HG03064 (cell line): Measurements from ENCODE around the gene METTL24.
"Not testable (repeated sequence)": the region's sequence is repeated elsewhere in the genome, so short reads cannot be mapped to it uniquely, and the experiment has no call there.

Experiments used
- ATAC-seq: cut with Tn5 transposase; IDR thresholded peaks from one replicate; pipeline ENCODE4 v1.9.1; 2021; ENCODE audit warnings: low read depth; ENCODE audit not compliant: unreplicated experiment

The METTL24 gene

DNA sequence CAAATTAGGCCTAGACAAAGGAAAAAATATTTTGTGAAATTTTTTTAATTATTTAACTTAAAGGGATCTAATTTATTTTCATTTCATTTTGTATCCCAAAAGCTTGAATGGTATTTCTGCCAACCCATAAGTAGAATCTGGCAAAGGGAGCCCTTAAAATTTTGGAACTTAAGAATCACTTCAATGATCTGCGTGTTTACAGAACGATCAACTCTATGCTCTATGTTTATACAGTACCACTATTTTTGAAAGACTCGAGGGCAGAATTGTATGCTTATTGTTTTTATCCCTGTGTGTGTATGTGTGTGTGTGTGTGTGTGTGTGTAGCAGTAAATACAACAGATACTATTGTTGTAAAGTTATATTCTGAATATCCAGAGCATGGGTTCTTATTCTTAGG, 39.2 kb downstream of the METTL24 start:
- no peak for ATAC-seq

DNA sequence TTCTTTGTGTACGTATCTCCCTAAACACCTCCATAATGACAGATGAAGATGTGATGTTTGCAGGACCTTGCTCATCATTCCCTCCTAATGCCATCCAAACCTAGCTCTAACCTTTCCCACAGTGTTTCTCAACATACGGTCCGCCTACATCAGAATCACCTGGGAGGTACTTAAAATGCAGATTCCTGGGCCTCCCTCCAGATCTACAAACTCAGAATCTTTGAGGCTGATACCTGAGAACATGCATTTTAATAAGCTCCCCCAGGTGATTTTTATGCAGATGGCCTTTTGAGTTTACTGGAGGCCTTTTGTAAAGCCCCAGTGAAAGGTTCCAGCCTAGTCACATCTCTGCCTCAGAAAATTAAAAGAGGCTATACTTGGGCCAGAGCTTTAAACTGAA, 40.5 kb downstream of the METTL24 start:
- no peak for ATAC-seq

DNA sequence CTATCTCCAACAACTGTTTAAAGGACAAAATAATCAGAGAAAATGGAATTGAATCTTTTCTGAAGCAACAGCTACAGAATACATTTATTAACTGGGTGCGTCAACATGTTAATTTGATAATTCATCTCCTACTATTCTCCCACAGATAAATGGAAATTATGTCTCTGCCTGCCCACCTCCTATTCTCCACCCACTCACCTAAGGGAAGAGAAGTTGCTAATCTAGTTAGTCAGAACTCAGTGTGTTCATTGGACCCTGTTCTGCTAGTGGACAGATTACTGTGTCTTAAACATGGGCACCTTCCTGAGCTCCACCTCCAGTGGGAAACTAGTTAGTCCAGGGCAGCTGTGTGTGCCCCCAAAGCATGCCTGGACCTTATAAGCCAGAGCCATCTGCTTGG, 41.0 kb downstream of the METTL24 start:
- no peak for ATAC-seq

DNA sequence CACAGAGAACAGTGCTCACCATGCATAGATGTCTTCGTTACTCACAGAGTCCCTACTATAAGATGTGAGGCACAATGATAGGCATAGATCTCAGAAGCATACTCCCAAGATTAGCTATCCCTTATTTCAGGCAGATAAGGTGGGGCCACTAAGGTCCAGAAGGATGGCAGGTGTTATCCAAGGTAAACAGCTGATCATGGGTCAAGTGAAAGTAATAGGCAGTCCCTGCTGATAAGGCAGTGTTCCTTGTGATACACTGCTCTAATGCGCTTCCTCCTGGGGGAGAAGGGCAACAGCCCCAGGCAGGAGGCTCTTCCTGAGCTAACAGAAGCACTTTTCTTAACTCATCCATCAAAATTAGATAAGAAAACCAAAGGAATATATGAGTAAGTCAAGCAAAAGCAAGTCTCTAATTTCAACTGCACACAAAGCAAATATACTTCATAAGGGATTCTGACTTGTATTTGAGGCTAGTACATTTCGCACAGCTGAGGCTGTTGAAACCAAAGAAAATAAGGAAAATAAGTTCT, 42.2 kb downstream of the METTL24 start:
- ATAC-seq, result no peak

DNA sequence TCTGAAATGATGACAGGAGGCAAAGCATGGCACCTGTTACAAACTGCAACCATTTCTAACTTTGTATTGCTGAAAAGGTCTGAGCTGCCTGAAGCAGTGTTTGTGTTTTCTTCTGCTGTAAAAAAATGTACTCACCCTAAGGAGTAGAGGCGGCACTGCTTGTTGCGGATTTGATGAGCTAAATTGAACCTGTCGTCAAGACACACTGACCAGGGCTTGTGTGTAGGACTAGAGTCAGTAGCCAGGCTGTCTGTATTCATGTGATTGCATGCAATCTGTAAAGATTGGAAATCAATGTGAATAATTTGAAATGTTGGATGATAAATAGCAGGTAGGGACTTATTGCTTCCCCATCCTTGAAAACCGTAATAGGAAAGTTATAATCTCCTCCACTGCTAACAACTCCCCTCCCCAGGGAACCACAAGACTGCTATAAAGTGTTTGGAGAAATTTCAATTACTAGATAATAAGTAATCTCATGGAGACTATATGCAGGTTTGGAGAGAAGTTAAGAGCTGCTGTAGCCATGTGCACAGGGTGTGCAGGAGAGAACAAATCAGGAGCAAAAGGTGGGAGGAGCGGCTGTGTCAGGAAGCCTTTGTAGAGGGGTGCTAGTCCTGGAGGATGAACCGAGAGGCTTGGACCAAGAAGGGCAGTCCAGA, 42.8 kb downstream of the METTL24 start:
- ATAC-seq, result no peak

DNA sequence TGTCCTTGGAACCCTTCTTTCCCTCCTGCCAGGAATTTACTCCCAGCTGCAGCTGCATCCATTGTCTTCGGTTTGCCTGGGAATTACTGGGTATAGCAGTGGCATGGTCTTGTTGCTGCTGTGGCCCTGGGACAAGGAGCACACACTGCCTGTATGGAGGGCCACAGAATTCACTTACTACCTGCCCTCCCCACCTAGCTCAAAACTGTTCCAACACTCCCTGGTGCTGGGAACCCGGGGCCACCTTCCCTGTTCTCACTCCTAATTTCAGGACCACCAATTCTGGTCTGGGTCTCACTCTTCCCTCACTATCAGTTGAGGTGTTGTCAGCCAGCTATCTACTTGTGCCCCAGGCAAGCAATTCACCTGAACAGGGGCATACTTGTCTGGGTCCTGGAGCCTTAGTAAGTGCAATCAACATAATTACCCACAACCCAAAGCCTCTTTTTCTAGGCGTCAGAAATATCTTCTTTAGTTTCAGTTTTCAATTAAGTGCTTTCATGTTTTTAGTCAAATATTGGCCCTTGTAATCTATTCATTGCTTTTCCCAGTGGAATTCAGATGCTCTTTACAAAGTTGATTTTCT, 47.2 kb downstream of the METTL24 start:
- no peak for ATAC-seq

DNA sequence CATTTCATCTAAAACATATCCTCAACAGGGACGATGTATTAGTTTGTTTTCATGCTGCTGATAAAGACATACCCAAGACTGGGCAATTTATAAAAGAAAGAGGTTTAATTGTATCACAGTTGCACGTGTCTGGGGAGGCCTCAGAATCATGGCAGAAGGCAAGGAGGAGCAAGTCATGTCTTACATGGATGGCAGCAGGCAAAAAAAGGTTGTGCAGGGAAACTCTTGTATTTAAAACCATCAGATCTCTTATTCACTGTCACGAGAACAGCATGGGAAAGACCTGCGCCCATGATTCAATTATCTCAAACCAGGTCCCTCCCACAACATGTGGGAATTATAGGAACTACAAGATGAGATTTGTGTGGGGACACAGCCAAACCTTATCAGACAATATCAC, 48.7 kb downstream of the METTL24 start:
- not testable (repeated sequence) for ATAC-seq

DNA sequence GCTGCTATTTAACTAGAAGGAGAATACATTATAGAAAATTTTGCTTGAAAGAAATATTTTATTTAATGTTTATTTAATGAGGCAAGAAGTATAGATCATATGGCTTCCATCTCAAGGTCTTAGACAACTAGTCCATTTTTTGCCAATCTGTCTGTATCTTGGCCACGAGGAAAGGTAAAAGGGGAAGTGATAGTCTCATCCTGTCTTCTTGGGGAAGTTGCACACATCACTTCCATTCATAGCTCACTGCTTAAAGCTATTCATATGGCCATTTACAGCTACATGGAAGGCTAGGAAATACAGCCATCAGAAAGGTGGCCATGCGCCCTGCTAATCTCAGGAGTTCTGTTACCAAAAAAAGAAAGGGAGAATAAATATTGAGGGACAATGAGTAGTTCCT, 50.8 kb downstream of the METTL24 start:
- no peak for ATAC-seq

DNA sequence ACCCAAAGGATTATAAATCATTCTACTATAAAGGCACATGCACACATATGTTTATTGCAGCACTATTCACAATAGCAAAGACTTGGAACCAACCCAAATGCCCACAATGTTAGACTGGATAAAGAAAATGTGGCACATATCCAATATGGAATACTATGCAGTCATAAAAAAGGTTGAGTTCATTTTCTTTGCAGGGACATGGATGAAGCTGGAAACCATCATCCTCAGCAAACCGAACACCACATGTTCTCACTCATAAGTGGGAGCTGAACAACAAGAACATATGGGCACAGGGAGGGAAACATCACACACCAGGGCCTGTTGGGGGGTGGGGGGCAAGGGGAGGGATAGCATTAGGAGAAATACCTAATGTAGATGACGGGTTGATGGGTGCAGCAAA, 52.3 kb downstream of the METTL24 start:
- not testable (repeated sequence) for ATAC-seq

DNA sequence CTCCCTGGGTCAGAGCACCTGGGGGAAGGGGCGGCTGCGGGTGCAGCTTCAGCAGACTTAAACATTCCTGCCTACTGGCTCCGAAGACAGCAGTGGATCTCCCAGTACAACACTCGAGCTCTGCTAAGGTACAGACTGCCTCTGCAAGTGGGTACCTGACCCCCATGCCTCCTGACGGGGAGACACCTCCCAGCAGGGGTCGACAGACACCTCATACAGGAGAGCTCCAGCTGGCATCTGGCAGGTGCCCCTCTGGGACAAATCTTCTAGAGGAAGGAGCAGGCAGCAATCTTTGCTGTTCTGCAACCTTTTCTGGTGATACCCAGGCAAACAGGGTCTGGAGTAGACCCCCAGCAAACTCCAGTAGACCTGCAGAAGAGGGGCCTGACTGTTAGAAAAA, 54.5 kb downstream of the METTL24 start:
- ATAC-seq, result not testable (repeated sequence)

DNA sequence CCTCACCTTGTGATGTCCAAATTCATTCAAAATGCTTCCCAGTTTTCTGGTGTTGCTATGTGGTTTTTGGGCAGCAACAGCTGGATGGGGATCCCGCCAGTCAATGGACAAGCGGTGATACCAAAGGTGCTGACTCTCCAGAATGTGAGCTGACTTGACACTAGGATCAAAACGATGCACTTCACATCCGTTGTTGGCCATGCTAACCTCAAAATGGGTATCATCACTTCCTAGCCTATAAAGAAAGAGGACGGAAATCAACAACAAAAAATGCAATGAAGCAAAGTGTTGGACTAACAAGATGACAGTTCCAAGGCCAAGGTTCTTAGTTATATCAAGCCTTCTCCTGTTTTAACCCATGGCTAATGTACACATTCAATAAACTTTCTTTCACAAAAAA, 59.2 kb downstream of the METTL24 start:
- ATAC-seq, result no peak

DNA sequence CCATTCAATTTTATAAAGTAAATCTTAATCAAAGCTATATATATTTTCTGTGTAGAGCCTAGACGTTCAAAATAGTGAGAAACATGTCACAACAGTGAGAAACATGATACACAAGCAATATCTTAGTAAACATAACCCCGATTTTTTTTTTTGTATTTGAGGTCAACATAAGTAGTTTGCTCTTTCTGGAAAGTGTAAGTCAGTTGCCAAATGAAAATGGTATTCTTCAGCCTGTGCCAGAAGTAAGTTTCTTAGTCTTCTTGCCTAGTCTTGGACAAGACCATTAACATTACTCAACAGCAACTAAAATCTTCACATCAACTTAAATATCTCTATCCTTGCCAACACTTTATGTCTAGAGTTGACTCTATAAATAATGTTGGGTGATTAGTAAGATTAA, 59.7 kb downstream of the METTL24 start:
- no peak for ATAC-seq

DNA sequence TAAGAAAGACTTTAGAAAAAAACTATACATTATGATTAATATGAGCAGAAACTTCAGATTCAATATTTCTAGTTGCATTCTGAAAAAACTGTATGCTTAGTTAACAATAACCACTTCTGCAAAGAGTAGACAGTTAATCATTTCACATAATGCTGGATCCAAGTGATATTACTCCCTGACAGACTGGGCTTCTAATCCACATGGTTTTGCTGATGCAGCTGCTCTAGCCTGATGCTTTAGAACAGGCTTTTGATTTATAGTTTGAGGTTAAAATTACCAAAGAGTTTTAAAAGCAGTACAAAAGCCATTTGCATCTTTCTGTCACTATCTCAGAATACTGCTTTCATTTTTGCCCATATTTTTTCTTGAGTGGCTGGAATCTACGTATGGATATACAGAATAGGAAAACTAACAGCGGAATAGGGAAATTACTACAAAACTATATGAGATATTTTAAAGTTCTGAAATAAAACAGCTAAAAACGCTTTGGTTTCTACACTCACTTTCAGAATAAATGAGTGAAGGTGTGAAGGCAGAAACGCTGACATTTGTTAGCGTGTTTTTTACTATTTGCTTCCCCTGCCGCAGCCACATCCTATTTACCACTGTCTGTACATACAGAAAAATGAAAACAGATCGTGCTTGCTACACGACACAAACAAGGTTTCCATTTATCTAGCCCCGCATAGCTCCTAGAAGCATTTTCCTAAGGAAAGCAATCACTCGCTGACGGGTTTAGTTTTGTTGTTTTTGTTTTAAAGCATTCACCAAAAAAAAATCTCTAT, 61.7 kb downstream of the METTL24 start:
- ATAC-seq, result no peak

DNA sequence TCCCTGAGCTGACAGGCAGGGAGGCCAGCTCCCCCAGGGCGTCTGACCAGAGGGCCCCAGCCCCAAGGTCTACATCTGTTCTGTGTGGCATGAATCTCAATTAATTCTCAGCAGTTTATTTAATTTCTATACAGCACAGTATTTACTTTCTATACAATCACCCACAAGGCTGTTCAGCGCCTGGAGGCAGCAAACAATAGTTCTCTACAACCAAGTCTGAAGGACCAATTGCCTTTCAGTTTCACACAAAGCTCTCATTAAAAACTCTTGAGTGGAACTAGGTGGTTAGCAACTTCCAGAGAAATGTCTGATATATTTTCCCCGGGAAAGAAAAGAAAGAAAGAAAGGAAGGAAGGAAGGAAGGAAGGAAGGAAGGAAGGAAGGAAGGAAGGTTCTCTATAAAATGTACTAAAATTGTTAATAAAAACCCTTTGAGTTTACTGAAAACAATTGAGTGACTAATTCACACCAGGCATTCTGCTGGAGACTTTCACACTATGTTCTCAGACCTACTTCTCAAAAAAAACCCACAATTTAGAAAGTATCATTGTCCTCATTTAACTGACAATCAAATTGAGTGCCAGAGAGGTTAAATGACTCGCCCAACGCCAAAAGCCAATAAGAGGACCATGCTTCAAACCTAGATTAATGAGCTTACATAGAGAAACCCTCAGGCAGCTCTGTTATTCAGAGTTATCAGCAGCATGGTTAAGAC, 62.5 kb downstream of the METTL24 start:
- no peak for ATAC-seq

DNA sequence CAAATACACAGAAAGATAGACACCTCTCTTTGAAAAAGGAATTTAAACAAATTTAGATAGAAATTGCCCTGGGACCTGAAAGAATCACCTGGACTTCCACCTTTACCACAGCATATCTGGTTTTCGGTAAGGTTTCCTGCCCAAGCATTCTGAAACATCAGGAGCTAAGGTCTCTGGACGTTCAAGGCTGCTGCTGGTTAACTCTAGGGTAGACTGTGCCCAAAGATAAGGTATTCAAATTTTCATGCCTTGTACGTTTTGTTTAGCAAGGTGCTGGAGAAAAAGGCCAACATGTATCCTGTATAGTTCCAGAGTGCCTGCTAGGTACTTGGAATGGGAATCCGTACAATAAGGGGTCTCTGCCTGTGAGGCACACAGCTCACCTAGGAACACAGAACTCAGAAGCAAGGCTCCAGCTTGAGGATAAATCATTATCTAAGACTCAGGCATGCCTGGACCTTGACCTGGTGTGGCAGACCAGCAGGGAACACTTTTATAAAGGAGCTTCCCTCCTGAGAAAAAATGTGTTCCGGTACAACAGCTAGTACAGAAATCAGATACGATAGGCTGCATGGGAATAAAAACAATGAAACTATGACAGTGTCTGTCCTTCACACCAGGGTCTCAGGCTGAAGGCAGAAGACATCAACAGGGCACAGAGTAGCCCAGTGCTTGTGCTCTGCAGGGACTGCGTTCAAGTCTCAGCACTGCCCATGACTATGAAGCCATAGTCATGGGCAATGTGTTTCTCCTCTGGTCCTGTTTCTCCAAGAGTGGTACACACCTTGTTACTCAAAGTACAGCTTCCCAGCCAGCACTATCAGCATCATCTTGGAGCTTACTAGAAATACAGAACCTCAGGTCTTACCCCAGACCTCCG, 70.4 kb downstream of the METTL24 start:
- no peak for ATAC-seq

DNA sequence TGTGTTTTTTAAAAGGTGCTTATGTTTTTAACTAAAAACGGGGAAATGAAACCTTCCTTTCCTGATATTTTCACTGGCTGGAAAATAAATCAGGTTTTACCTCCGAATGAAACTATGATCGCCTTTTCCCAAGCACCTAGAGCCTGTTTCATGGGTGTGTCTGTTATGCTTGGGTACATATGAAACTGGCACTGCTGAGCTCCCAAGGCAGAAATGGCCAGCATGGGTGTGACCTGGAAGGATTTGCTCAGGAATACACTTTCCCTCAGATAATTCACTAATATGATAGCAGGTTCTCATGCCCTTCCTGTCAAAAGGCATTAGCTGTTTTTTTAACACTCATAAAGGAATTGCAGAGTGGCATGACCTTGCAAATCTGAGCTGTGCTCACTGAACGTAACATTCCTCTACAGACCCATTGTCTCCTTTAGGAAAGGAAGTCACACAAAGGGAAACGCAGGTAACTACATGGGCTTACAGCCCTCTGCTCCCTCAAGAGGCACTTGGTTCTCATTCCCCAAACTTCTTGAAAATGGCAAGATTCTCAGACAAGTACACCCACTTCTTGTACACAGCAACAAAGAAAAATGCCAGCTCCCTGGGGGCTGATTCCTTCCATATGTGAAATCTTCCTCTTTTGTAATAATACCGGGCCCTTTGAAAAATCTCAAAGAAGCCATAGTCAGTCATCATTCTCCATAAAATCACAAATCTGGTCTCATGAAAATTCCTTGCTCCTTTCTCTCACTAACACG, 72.7 kb downstream of the METTL24 start:
- no peak for ATAC-seq

DNA sequence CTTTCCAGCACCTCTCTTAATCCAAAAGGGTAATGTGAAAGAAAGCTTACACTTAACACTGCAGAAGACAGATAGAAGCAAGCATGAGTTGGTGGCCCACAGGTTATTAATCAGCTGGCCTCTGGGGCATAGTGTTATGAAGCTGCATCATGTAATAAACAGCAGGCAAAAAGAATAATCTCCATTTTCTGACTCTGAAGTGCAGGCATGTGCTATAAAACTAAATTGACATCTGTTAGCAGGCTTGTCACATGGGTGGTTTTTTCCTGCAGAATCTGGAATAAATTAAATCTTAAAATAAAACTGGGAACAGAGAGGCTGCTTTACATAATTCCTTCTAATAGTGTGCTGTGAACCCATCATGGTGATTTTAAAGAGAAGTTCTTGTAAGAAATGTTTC, 73.3 kb downstream of the METTL24 start:
- ATAC-seq, result no peak

DNA sequence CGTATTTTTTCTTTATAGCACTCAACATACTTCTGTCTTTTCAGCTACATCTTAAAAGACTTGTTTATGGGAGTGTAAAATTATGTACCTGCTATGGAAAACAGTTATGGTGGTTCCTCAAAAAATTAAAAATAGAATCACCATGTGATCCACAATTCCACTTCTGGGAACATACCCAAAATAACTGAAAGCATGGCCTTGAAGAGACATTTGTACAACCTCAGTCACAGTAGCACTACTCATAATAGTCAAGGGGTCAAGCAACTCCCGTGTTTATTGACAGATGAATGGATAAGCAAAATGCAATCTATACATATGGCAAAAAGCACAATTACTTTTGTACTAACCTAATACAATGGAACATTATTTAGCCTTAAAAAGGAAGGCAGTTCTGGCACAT, 74.5 kb downstream of the METTL24 start:
- no peak for ATAC-seq

DNA sequence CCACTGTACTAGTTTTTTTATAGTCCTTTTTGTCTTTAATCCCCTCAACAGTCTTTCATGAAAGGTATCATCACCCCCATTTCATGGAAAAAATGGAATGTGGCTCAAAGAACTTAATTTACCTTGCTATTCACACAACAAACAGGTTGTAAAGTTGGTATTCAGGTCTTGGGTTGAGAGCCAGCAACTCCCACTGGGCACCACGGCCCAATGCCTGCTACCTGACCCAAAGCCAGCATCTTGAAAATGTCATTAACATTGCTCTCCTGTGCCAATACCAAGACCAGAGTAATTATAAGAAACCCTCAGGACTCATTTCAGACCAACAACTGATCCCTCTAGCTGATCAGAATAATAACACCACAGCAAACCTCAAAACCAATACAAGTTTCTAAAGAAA, 75.7 kb downstream of the METTL24 start:
- no peak for ATAC-seq
